Coronary artery (tissue), 2 donors: ENCODE measurements around the gene MICAL1.

Experiments used
- DNase-seq: peaks from one replicate; pipeline ENCODE4 v3.0.0-alpha.2; 2017; ENCODE audit warnings: low spot score
- H3K27ac ChIP-seq, 2 donors: fragments of 200-600 bp; sonication (generic); one replicate each; pipeline ENCODE4 v1.5.1; 2016 to 2019
- H3K4me3 ChIP-seq: fragments of 200-600 bp; sonication (generic); 2 replicates; pipeline ENCODE4 v1.5.1; 2016; ENCODE audit warnings: mild to moderate bottlenecking, moderate library complexity
- CTCF ChIP-seq: fragments of 200-600 bp; sonication (generic); IDR thresholded peaks from one replicate; pipeline ENCODE4 v1.5.1; 2019; ENCODE audit warnings: antibody characterized with exemption

The MICAL1 gene

GRCh38 chr6:109477184-109477583 lies 21.6 kb upstream of the MICAL1 start:
- no peak for DNase-seq
- TF ChIP-seq CTCF: no peak
- Histone ChIP-seq H3K27ac (no peak overlapping the region), H3K4me3 (no peak overlapping the region)

- Histone ChIP-seq H3K27ac (no peak overlapping the region), H3K4me3 (no peak overlapping the region)
- TF ChIP-seq CTCF: no peak
Observed at GRCh38 chr6:109475625-109476024, 20.1 kb upstream of the MICAL1 start.

GRCh38 chr6:109474995-109475394 lies 19.4 kb upstream of the MICAL1 start:
- DNase-seq: no peak
- H3K27ac ChIP-seq: no peak overlapping the region
- no peak for TF ChIP-seq CTCF
- no peak overlapping the region for H3K4me3 ChIP-seq

More at GRCh38 chr6:109475625-109476024, 20.1 kb upstream of the MICAL1 start:
- no peak for DNase-seq

GRCh38 chr6:109473120-109473519 lies 17.5 kb upstream of the MICAL1 start:
- Histone ChIP-seq H3K27ac (no peak overlapping the region), H3K4me3 (no peak overlapping the region)
- DNase-seq: no peak
- no peak for TF ChIP-seq CTCF

GRCh38 chr6:109472132-109472995 lies 16.8 kb upstream of the MICAL1 start:
- H3K4me3 ChIP-seq: no peak overlapping the region
- no peak for DNase-seq
- TF ChIP-seq CTCF: no peak
- no peak overlapping the region for H3K27ac ChIP-seq

GRCh38 chr6:109471105-109471810 lies 15.7 kb upstream of the MICAL1 start:
- Histone ChIP-seq H3K4me3 (no peak overlapping the region), H3K27ac (no peak overlapping the region)
- TF ChIP-seq CTCF: no peak
- DNase-seq: no peak
